ENCODE results near the gene SLC45A2. TPM values are rescaled to one million over a fixed set of nuclear protein-coding genes. Genes with fewer than 3 reads are reported as not detected.
A peak's percentile ranks its signal among the peaks of the same experiment; 100 is the strongest.

The SLC45A2 gene
- total and polyA plus RNA-seq, 9 of the 15 experiments (the other 6 are each of a cell fraction or from before 2014, with no cell fraction given), result 0.03 to 0.29 (median 0.14) TPM; not detected in 4

- TF ChIP-seq SP2 (IDR thresholded peaks at IDR 0.05; ENCODE audit: extremely low read depth, low read depth, low read length, poor library complexity, severe bottlenecking) (no peak), MBD2 (IDR thresholded peaks at IDR 0.05; ENCODE audit: borderline replicate concordance, low read depth) (peak; percentile 56; the same call in 1 of the 2 replicates), NEUROD1 (IDR thresholded peaks at IDR 0.05; ENCODE audit: borderline replicate concordance, low read depth, low read length, partially characterized antibody) (no peak), RBM14 (IDR thresholded peaks at IDR 0.05; ENCODE audit: borderline replicate concordance, insufficient read depth, low read depth, low read length) (no peak), ZNF408 (CRISPR knock-in tag; IDR thresholded peaks at IDR 0.05; ENCODE audit: low read depth) (no peak), ZBTB26 (CRISPR knock-in tag; IDR thresholded peaks at IDR 0.05) (no peak), ZBTB43 (CRISPR knock-in tag; IDR thresholded peaks at IDR 0.05) (no peak), TEAD4 (IDR thresholded peaks at IDR 0.05; ENCODE audit: low read length) (no peak; the same call in 1 of the 2 replicates), TEAD4 (CRISPR knock-in tag; IDR thresholded peaks at IDR 0.05; ENCODE audit: borderline replicate concordance) (no peak), SOX6 (IDR thresholded peaks at IDR 0.05) (peak; percentile 15; the same call in 1 of the 2 replicates), ATF6 (CRISPR knock-in tag; IDR thresholded peaks at IDR 0.05) (peak; percentile 21; the same call in 1 of the 2 replicates), ZNF609 (CRISPR knock-in tag; IDR thresholded peaks at IDR 0.05; ENCODE audit: borderline replicate concordance) (no peak), ZNF584 (CRISPR knock-in tag; IDR thresholded peaks at IDR 0.05; ENCODE audit: low read depth) (no peak), ZNF561 (CRISPR knock-in tag; conservative IDR thresholded peaks at IDR 0.05) (no peak), ZNF121 (CRISPR knock-in tag; conservative IDR thresholded peaks at IDR 0.05) (no peak), POLR3G (IDR thresholded peaks at IDR 0.05; ENCODE audit: extremely low read depth, insufficient read length, insufficient replicate concordance) (no peak)
These were observed 23.4 kb upstream of the SLC45A2 start, which contains the start of gene AMACR (continued) for GRCh38 chr5:34007621-34008600.

All from K562 (cell line).